ENCODE results near the gene DRAP1. TPM values are rescaled to one million over a fixed set of nuclear protein-coding genes. Genes with fewer than 3 reads are reported as not detected.

Gene DRAP1
- total RNA-seq, 1 donor = 104 TPM

GRCh38 chr11:65900125-65900898 is 18.9 kb upstream of the DRAP1 start, which contains the start of gene FOSL1:
Gene FOSL1, minus strand, starts transcription at chr11:65900388. Its CDS starts 49 bp downstream, at chr11:65900339.
- peak; percentile 85 to 97 (median 94) for DNase-seq (ENCODE audit: low read depth in 2 of 3, low spot score in 2 of 3)

GRCh38 chr11:65900899-65901180 is 18.4 kb upstream of the DRAP1 start:
- no peak for DNase-seq (ENCODE audit: low read depth in 2 of 3, low spot score in 2 of 3)

- DNase-seq (ENCODE audit: low read depth in 2 of 3, low spot score in 2 of 3) = no peak
Observed at GRCh38 chr11:65903068-65903481, 16.2 kb upstream of the DRAP1 start.

- no peak for DNase-seq (ENCODE audit: low read depth in 2 of 3, low spot score in 2 of 3)
Observed at GRCh38 chr11:65903715-65904114, 15.5 kb upstream of the DRAP1 start.

- no peak for DNase-seq (ENCODE audit: low read depth in 2 of 3, low spot score in 2 of 3)
Observed at GRCh38 chr11:65906602-65907001, 12.6 kb upstream of the DRAP1 start.

GRCh38 chr11:65907878-65908277 is 11.3 kb upstream of the DRAP1 start:
- no peak for DNase-seq (ENCODE audit: low read depth in 2 of 3, low spot score in 2 of 3)

- DNase-seq (ENCODE audit: low read depth in 2 of 3, low spot score in 2 of 3) = no peak
Observed at GRCh38 chr11:65911682-65912568, 7.3 kb upstream of the DRAP1 start.

GRCh38 chr11:65912845-65913244 is 6.4 kb upstream of the DRAP1 start:
- no peak for DNase-seq (ENCODE audit: low read depth in 2 of 3, low spot score in 2 of 3)

- DNase-seq (ENCODE audit: low read depth in 2 of 3, low spot score in 2 of 3) = no peak
Observed at GRCh38 chr11:65915101-65915820, 4.0 kb upstream of the DRAP1 start.

- peak in 2 of 3 donors; percentile 68 to 89 for DNase-seq (ENCODE audit: low read depth in 2 of 3, low spot score in 2 of 3)
Observed at GRCh38 chr11:65915821-65916251, 3.4 kb upstream of the DRAP1 start.

- no peak for DNase-seq (ENCODE audit: low read depth in 2 of 3, low spot score in 2 of 3)
Observed at GRCh38 chr11:65916391-65916790, 2.8 kb upstream of the DRAP1 start.

- no peak for DNase-seq (ENCODE audit: low read depth in 2 of 3, low spot score in 2 of 3)
Observed at GRCh38 chr11:65917077-65917433, 2.2 kb upstream of the DRAP1 start.

- no peak for DNase-seq (ENCODE audit: low read depth in 2 of 3, low spot score in 2 of 3)
Observed at GRCh38 chr11:65917434-65918210, 1.6 kb upstream of the DRAP1 start.

- no peak for DNase-seq (ENCODE audit: low read depth in 2 of 3, low spot score in 2 of 3)
Observed at GRCh38 chr11:65918211-65919140, 750 bp upstream of the DRAP1 start, which contains the start of gene C11orf68. Gene C11orf68, minus strand, starts transcription at chr11:65919062. Its CDS starts 31 bp downstream, at chr11:65919031.

GRCh38 chr11:65919573-65920371 is 546 bp downstream of the DRAP1 start:
- DNase-seq (ENCODE audit: low read depth in 2 of 3, low spot score in 2 of 3) = peak in 2 of 3 donors; percentile 60 to 80

GRCh38 chr11:65920372-65920802 is 1.2 kb downstream of the DRAP1 start:
- no peak for DNase-seq (ENCODE audit: low read depth in 2 of 3, low spot score in 2 of 3)

GRCh38 chr11:65921033-65921555 is 1.9 kb downstream of the DRAP1 start:
- no peak for DNase-seq (ENCODE audit: low read depth in 2 of 3, low spot score in 2 of 3)

- no peak for DNase-seq (ENCODE audit: low read depth in 2 of 3, low spot score in 2 of 3)
Observed at GRCh38 chr11:65921876-65922275, 2.6 kb downstream of the DRAP1 start.
